Keratinocyte (primary cell): ENCODE results near the gene PRLR. TPM values are rescaled to one million over a fixed set of nuclear protein-coding genes. Genes with fewer than 3 reads are reported as not detected.

Experiments
- DNase-seq: peaks from one replicate; pipeline ENCODE4 v3.0.0-alpha.2; 2011; ENCODE audit warnings: low read depth, missing footprints, low spot score
- FAIRE-seq: peaks from 2 replicates; lab custom pipeline; 2011; peaks lifted over from hg19 to GRCh38; lab: Jason Lieb, UNC
- H2AFZ ChIP-seq: 2 replicates; pipeline ENCODE4 v1.6.0; 2012; ENCODE audit warnings: low read length, control low read depth, inconsistent platforms; ENCODE audit not compliant: control insufficient read depth
- H3K27ac ChIP-seq: 2 replicates; pipeline ENCODE4 v1.5.1; 2011; ENCODE audit warnings: low read length; ENCODE audit not compliant: control insufficient read depth, insufficient read depth
- H3K27me3 ChIP-seq: 3 replicates; pipeline ENCODE4 v1.6.0; 2011; ENCODE audit warnings: low read length; ENCODE audit not compliant: control insufficient read depth, insufficient read depth; ENCODE audit errors: extremely low read depth
- H3K36me3 ChIP-seq, 2 experiments: 2 replicates in 1 of 2; 3 replicates in 1 of 2; pipeline ENCODE4 v1.5.1; 2011; ENCODE audit warnings: low read length in 2 of 2, mild to moderate bottlenecking in 1 of 2; ENCODE audit not compliant: control insufficient read depth in 2 of 2, insufficient read depth in 2 of 2; ENCODE audit errors: extremely low read depth in 1 of 2
- H3K4me1 ChIP-seq: 3 replicates; pipeline ENCODE4 v1.5.1; 2011; ENCODE audit warnings: low read length; ENCODE audit not compliant: control insufficient read depth, insufficient read depth; ENCODE audit errors: extremely low read depth
- H3K4me2 ChIP-seq: 3 replicates; pipeline ENCODE4 v1.6.0; 2011; ENCODE audit warnings: low read depth, low read length; ENCODE audit not compliant: control insufficient read depth, insufficient read depth; ENCODE audit errors: extremely low read depth
- H3K4me3 ChIP-seq, 3 experiments: fragments of 200-600 bp in 1 of 3; sonication (generic) in 1 of 3; 2 replicates in 2 of 3; 3 replicates in 1 of 3; pipeline ENCODE4 v1.5.1; 2011 to 2016; ENCODE audit warnings: low read length in 3 of 3, mild to moderate bottlenecking in 3 of 3, control low read depth in 2 of 3, inconsistent platforms in 1 of 3, low read depth in 1 of 3, mixed read lengths in 1 of 3, mixed run types in 1 of 3, moderate library complexity in 1 of 3; ENCODE audit not compliant: control insufficient read depth in 2 of 3, insufficient read depth in 2 of 3; ENCODE audit errors: extremely low read depth in 1 of 3
- H3K79me2 ChIP-seq: 2 replicates; pipeline ENCODE4 v1.6.0; 2012; ENCODE audit warnings: low read length; ENCODE audit not compliant: control insufficient read depth, insufficient read depth
- H3K9ac ChIP-seq: 3 replicates; pipeline ENCODE4 v1.6.0; 2011; ENCODE audit warnings: low read length; ENCODE audit not compliant: control insufficient read depth, insufficient read depth; ENCODE audit errors: extremely low read depth
- H3K9me1 ChIP-seq: 3 replicates; pipeline ENCODE4 v1.6.0; 2011; ENCODE audit warnings: low read length; ENCODE audit not compliant: control insufficient read depth, insufficient read depth; ENCODE audit errors: extremely low read depth
- H3K9me3 ChIP-seq: 2 replicates; pipeline ENCODE4 v1.5.1; 2012; ENCODE audit warnings: low read depth, low read length; ENCODE audit not compliant: control insufficient read depth
- H4K20me1 ChIP-seq: 3 replicates; pipeline ENCODE4 v1.6.0; 2011; ENCODE audit warnings: low read length; ENCODE audit not compliant: control insufficient read depth, insufficient read depth; ENCODE audit errors: extremely low read depth
- EZH2 ChIP-seq: IDR thresholded peaks from one replicate; pipeline ENCODE4 v1.6.1; 2012; ENCODE audit warnings: inconsistent platforms, mild to moderate bottlenecking, low read length, moderate library complexity
- dilution Hi-C: fragments of 300-500 bp; cut with MboI; formaldehyde crosslinking; loops from one replicate; pipeline ENCODE4 v1.7.0; 2020; ENCODE audit warnings: low sequenced_read_pairs; ENCODE audit not compliant: extremely low pct_ligation_motif_present
- polyA plus RNA-seq, 5 experiments: library from polyadenylated mRNA; depleted of rRNA in 3 of 5; stranded (reverse) in 3 of 5; stranded (forward) in 1 of 5; unstranded in 1 of 5; fragments of >200 nt; gene quantifications; 1 replicate in 1 of 5; 2 replicates in 3 of 5; 3 replicates in 1 of 5; pipeline versions ENCODE4 v1.2.1 to v1.2.3, GENCODE V29; 2011 to 2012; ENCODE audit warnings: missing spikeins in 2 of 5, low read depth in 1 of 5, low replicate concordance in 1 of 5
- TF ChIP-seq, protein P1 (sequence below), 3 experiments: IDR thresholded peaks in 1 of 3; conservative IDR thresholded peaks in 1 of 3; optimal IDR thresholded peaks in 1 of 3; 2 replicates in 2 of 3; 3 replicates in 1 of 3; pipeline versions ENCODE3 to v1.5.1; 2011; ENCODE audit warnings: low read length in 3 of 3, mild to moderate bottlenecking in 3 of 3, moderate library complexity in 2 of 3, control low read depth in 1 of 3, inconsistent platforms in 1 of 3; ENCODE audit not compliant: insufficient read depth in 2 of 3; ENCODE audit errors: extremely low read depth in 1 of 3

The PRLR gene
- polyA plus RNA-seq, 1 donor (not counting 4 experiments of a cell fraction or from before 2014, with no cell fraction given): 0.04 TPM

DNA sequence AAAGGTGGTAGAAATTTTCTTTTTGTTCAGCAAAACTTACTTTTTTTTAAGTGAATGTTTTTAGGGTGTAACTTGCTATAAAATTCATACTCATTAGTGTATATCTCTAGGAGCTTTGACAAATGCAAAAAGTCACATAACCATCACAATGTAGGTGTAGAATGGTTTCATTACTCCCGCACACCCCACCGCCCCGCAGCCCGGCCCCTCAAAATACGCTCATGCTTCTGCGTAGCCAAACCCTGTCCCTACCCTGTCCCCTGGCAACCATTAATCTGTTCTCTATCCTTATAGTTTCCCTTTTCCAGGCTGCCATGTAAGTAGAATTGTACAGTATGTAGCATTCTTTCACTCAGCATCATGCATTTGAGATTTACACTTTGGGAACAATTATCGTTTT, 9.2 kb upstream of the PRLR start:
- no peak for TF ChIP-seq EZH2
- TF ChIP-seq, protein P1, sequence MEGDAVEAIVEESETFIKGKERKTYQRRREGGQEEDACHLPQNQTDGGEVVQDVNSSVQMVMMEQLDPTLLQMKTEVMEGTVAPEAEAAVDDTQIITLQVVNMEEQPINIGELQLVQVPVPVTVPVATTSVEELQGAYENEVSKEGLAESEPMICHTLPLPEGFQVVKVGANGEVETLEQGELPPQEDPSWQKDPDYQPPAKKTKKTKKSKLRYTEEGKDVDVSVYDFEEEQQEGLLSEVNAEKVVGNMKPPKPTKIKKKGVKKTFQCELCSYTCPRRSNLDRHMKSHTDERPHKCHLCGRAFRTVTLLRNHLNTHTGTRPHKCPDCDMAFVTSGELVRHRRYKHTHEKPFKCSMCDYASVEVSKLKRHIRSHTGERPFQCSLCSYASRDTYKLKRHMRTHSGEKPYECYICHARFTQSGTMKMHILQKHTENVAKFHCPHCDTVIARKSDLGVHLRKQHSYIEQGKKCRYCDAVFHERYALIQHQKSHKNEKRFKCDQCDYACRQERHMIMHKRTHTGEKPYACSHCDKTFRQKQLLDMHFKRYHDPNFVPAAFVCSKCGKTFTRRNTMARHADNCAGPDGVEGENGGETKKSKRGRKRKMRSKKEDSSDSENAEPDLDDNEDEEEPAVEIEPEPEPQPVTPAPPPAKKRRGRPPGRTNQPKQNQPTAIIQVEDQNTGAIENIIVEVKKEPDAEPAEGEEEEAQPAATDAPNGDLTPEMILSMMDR (optimal IDR thresholded peaks at IDR 0.05 in 1 of 3, IDR thresholded peaks at IDR 0.05 in 1 of 3, conservative IDR thresholded peaks at IDR 0.05 in 1 of 3; ENCODE audit: extremely low read depth in 1 of 3, insufficient read depth in 2 of 3, low read length in 3 of 3): no peak
- Histone ChIP-seq H4K20me1 (no peaks in the 10 kb centered on the region), H3K9me1 (no peaks in the 10 kb centered on the region), H3K36me3 (no peaks in the 10 kb centered on the region), H3K27me3 (no peaks in the 10 kb centered on the region), H3K9me3 (no peaks in the 10 kb centered on the region), H2AFZ (no peak overlapping the region), H3K4me3 (no peak overlapping the region), H3K9ac (no peak overlapping the region), H3K27ac (no peak overlapping the region), H3K4me1 (no peaks in the 10 kb centered on the region), H3K4me2 (no peak overlapping the region), H3K79me2 (no peaks in the 10 kb centered on the region)
- dilution Hi-C loops: no loop called here
- FAIRE-seq: no peak
- DNase-seq: no peak

DNA sequence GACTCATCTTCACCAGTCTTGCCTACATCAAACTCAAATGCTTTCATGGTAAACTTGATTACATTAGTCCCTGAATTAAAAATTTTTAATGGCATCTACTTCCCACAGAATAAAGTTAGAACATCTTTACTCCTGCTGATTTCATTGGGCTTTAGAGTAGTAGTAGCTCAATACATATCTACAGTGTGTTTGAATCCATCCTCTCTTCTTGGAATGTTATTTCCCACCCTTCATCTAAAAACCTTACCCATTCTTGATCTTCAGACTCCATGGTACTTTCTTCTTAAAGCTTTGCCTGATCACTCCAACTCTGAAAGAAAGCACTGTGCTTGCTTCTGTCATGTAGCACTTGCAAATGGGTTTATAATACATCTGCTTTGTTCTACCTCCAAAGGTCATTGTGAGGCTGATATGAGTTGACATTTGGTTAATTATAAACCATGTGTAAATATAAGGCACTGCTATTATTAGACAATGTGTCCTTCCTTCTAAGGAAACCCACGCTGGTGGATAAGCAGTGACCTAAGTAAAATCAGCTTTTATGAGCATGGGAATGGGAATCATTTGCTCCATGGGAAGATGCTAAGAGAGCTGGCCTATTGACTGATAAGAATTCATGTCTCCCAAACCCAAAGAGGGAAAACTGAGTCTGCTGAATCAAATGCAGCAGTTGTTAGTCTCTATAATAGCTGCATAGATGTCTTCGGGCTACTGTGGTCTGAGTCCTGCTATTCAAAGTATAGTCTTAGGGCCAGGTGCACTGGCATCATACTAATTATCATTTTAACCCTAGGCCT, 7.5 kb upstream of the PRLR start:
- TF ChIP-seq, protein P1 (optimal IDR thresholded peaks at IDR 0.05 in 1 of 3, IDR thresholded peaks at IDR 0.05 in 1 of 3, conservative IDR thresholded peaks at IDR 0.05 in 1 of 3; ENCODE audit: extremely low read depth in 1 of 3, insufficient read depth in 2 of 3, low read length in 3 of 3): no peak
- TF ChIP-seq EZH2: no peak
- no peaks in the 10 kb centered on the region for H3K4me1 ChIP-seq
- dilution Hi-C loops: no loop called here
- H3K79me2 ChIP-seq: no peaks in the 10 kb centered on the region
- H2AFZ ChIP-seq: no peak overlapping the region
- H3K9me1 ChIP-seq: no peaks in the 10 kb centered on the region
- no peaks in the 10 kb centered on the region for H4K20me1 ChIP-seq
- no peak overlapping the region for H3K4me3 ChIP-seq
- no peaks in the 10 kb centered on the region for H3K27me3 ChIP-seq
- no peak overlapping the region for H3K9ac ChIP-seq
- FAIRE-seq (no peak), DNase-seq (no peak)
- H3K4me2 ChIP-seq: no peak overlapping the region
- H3K9me3 ChIP-seq: no peaks in the 10 kb centered on the region
- no peak overlapping the region for H3K27ac ChIP-seq
- no peaks in the 10 kb centered on the region for H3K36me3 ChIP-seq
